Stimulated activated CD8-positive, alpha-beta memory T cell treated with anti-CD3 and anti-CD28 coated beads, Interleukin-2, amount 100 ng/mL, for 1 hour (primary cell): Measurements from ENCODE around the gene PSME4.
"Not testable (repeated sequence)": the region's sequence is repeated elsewhere in the genome, so short reads cannot be mapped to it uniquely, and the experiment has no call there.

Experiments used
- DNase-seq, 2 donors: peaks; one replicate each; pipeline ENCODE4 v3.0.0-alpha.2; 2020; ENCODE audit warnings: low read depth in 2 of 2

The PSME4 gene

GRCh38 chr2:53881986-53882385, 88.8 kb downstream of the PSME4 start:
- DNase-seq, result no peak

GRCh38 chr2:53881360-53881759, 89.4 kb downstream of the PSME4 start:
- no peak for DNase-seq

- no peak for DNase-seq
These were observed 90.0 kb downstream of the PSME4 start for GRCh38 chr2:53880756-53881155.

- no peak for DNase-seq
These were observed 93.2 kb downstream of the PSME4 start for GRCh38 chr2:53877556-53877955.

GRCh38 chr2:53877112-53877511, 93.7 kb downstream of the PSME4 start:
- no peak for DNase-seq

- DNase-seq, result no peak
These were observed 96.3 kb downstream of the PSME4 start for GRCh38 chr2:53874401-53874950.

GRCh38 chr2:53867773-53868172, 103.0 kb downstream of the PSME4 start:
- DNase-seq, result no peak

- DNase-seq, result no peak
These were observed 103.6 kb downstream of the PSME4 start for GRCh38 chr2:53867169-53867568.

GRCh38 chr2:53865962-53866361, 104.8 kb downstream of the PSME4 start:
- no peak for DNase-seq

- no peak for DNase-seq
These were observed 105.5 kb downstream of the PSME4 start for GRCh38 chr2:53865264-53865663.

GRCh38 chr2:53863538-53864227, 107.1 kb downstream of the PSME4 start:
- no peak for DNase-seq

- no peak for DNase-seq
These were observed 109.0 kb downstream of the PSME4 start for GRCh38 chr2:53861824-53862223.

GRCh38 chr2:53859206-53860181, 111.3 kb downstream of the PSME4 start, which contains the start of gene GPR75:
GPR75 (minus strand) TSS chr2:53859967; CDS start chr2:53854756, 5,211 bp downstream.
- DNase-seq, result no peak

GRCh38 chr2:53856272-53856671, 114.5 kb downstream of the PSME4 start:
- no peak for DNase-seq

- no peak for DNase-seq
These were observed 116.1 kb downstream of the PSME4 start for GRCh38 chr2:53854678-53855077.

- no peak for DNase-seq
These were observed 118.3 kb downstream of the PSME4 start for GRCh38 chr2:53852532-53852931.

- not testable (repeated sequence) for DNase-seq
These were observed 119.6 kb downstream of the PSME4 start for GRCh38 chr2:53851052-53851757.

- DNase-seq, result no peak
These were observed 122.7 kb downstream of the PSME4 start for GRCh38 chr2:53848062-53848461.

GRCh38 chr2:53843595-53843994, 127.2 kb downstream of the PSME4 start:
- no peak for DNase-seq

- DNase-seq, result no peak
These were observed 127.9 kb downstream of the PSME4 start for GRCh38 chr2:53842891-53843290.

- not testable (repeated sequence) for DNase-seq
These were observed 129.1 kb downstream of the PSME4 start for GRCh38 chr2:53841651-53842050.

- no peak for DNase-seq
These were observed 130.2 kb downstream of the PSME4 start for GRCh38 chr2:53840580-53840979.
